ENCODE data around the gene TALDO1.
"Not testable (repeated sequence)": the region's sequence is repeated elsewhere in the genome, so short reads cannot be mapped to it uniquely, and the experiment has no call there.

Gene TALDO1

GRCh38 chr11:734541-734940, 12.7 kb upstream of the TALDO1 start:
- not testable (repeated sequence) for DNase-seq (ENCODE audit: low read depth in 2 of 3, low spot score in 2 of 3)

DNA sequence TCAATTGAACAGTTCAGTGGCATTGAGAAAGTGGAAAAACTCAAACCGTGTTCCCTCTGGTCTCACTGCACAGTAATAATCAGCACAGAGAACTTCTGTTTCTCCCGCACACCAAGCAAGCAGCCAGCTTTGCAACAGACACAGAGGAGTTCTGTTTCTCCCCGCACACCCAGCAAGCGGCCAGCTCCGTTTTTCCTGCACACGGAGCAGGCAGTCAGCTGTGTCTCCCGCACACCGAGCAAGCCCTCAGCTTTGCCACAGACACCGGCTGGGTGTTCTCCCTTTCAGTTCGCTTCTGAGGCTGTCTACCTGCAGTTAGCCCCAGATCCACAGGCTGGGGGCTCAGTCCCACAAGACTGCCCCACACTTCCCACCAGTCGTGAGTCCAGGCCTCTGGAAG, 9.9 kb upstream of the TALDO1 start:
- DNase-seq (ENCODE audit: low read depth in 2 of 3, low spot score in 2 of 3): no peak

GRCh38 chr11:737899-738298, 9.4 kb upstream of the TALDO1 start:
- not testable (repeated sequence) for DNase-seq (ENCODE audit: low read depth in 2 of 3, low spot score in 2 of 3)

DNA sequence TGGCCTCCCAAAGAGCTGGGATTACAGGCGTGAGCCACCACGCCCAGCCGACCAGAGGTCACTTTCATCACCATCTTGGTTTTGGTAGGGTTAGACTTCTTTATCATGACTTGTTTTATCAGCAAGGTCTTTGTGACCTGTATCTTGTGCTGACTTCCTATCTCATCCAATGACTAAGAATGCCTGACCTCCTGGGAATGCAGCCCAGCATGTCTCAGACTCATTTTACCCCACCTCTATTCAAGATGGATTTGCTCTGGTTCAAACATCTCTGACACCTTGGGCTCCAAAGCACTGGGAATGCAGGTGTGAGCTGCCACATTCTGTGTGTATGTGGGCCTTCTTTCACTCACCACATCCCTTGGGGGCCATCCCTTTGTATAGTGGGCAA, 5.1 kb upstream of the TALDO1 start:
- no peak for DNase-seq (ENCODE audit: low read depth in 2 of 3, low spot score in 2 of 3)

- DNase-seq (ENCODE audit: low read depth in 2 of 3, low spot score in 2 of 3): no peak
Measured at GRCh38 chr11:742571-743201, 4.6 kb upstream of the TALDO1 start.

DNA sequence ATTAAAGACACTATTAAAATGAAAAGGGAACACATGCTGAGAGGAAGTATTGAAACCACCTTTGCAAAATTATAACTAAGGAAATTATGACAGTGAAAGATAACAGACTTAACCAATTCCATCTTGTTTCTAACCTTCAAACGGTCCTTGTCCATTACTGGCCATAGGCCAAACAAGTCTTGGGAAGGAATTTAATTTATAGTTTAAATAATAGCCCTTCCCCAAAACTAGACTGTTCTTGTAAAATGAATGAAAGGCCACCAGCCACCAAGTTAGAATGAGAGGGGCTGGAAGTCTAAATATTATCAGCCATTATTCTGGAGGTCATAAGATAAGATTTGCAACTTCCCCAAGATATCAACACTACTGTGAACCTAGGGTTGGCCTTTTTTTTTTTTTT, 1.8 kb upstream of the TALDO1 start:
- no peak for DNase-seq (ENCODE audit: low read depth in 2 of 3, low spot score in 2 of 3)

DNA sequence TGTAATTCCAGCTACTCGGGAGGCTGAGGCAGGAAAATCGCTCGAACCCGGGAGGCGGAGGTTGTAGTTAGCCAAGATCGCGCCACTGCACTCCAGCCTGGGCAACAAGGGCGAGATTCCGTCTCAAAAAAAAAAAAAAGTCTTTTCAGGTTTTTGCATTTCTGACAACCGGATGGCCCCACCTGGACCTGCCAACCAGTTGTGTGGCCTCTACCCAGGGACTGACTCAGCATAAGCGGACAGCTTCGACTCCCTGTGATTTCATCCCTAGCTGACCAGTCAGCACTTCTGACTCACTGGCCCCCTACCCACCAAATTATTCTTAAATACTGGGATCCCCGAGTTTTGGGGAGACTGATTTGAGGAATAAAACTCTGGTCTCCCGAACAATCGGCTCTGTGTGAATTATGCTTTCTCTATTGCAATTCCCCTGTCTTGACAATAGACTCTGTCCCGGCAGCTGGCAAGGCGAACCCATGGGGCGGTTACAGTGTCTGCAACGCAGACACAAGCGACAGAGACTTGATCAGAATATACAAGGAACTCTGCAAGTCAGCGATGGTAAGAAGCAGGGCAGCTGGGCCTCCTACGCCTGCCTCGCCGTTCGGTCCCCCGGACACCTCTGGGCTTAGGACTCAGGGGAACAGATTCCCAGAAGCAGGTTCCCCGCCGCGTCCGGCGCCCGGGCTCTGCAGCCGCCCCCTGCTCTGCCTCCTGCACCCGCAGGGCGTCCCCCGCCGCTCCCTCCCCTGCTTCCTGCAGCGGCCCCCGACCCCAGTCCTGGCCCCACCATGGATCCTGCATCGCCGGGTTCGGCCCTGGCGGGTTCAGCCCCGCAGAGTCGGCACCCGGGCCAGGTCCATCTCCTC, 741 bp upstream of the TALDO1 start:
- DNase-seq (ENCODE audit: low read depth in 2 of 3, low spot score in 2 of 3): no peak

DNA sequence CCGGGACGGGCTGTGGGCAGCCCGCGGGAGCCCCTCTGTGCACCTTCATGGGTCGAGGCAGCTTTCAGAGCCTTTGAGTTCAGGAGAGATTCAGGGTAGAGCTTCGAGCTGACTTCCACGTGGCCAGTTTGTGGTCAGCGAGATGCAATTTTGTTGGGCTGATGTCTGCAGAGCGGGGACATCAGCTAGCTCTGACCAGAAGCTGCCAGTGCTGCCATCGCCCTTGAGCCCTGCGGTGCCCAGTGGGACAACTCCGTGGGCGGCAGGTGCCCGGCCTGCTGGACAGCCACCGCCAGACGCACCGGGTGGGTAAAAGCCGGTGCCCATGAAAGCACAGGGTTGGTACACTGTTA, 719 bp downstream of the TALDO1 start:
- no peak for DNase-seq (ENCODE audit: low read depth in 2 of 3, low spot score in 2 of 3)

DNA sequence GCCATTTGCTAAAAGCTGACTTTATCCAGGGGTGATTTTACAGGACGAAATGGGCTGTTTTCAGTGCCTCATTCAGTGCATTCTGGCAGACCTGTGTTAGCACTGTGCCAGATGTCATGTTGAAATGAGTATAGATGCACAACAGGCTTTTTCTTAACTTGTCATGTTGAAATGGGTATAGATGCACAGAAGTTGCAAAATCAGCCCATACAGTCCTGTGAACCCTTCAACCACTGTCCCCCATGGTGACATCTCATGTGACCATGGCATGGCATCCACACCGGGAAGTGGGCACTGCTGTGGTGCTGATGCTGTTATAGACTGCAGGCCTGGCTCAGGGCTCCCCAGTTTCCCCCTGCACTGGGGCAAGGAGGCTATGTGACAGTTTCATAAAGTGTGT, 2.5 kb downstream of the TALDO1 start:
- DNase-seq (ENCODE audit: low read depth in 2 of 3, low spot score in 2 of 3): no peak

GRCh38 chr11:760236-760635, 13.0 kb downstream of the TALDO1 start:
- no peak for DNase-seq (ENCODE audit: low read depth in 2 of 3, low spot score in 2 of 3)

DNA sequence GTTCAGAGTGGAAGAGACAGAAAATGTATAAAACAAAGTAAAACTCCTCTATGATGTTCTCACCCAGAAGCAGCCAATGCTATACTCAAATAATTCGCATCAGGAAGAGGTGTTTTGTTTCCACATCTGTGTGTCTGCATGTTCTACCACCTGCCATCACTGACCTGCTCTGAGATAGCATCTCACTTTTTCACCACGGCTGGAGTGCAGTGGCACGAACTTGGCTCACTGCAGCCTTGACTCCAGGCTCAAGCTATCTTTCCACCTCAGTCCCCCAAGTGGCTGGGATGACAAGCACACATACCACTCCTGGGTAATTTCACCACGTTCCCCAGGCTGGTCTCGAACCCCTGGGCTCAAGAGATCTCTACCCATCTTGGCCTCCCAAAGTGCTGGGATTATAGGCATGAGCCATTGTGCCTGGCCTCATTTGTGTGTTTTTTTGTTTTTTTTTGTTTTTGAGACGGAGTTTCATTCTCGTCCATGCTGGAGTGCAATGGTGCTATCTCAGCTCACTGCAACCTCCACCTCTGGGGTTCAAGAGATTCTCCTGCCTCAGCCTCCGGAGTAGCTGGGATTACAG, 14.4 kb downstream of the TALDO1 start:
- DNase-seq (ENCODE audit: low read depth in 2 of 3, low spot score in 2 of 3): no peak

DNA sequence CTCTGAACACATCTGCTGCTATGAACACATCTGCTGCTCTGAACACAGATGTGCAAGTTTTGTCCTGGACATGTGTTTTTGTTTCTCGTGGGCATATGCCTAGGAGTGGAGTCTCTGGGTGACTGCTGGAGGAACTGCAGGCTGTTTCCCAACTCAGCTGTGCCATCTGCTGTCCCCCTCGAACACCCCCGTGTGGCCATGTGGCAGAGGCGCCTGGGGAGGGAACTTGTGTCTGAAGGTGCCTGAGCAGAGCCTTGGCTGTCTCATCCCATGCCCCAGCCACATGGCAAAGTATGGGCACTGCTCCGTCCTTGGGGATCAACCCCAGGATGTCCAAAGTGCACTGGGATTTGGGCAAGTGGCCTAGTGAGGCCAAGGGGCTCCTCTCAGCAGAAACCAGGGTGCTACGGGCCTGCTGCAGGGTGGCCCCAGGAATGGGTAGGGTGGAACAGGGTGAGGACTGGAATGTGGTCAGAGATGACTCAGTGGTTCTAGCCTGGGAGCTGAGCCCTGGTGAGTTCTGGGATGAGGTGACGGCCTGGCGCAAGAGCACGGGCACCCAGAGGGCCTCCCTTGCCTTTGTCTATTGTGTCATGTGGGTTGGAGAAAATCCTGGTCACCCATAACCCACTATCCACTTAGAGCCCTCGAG, 15.3 kb downstream of the TALDO1 start:
- DNase-seq (ENCODE audit: low read depth in 2 of 3, low spot score in 2 of 3): no peak

DNA sequence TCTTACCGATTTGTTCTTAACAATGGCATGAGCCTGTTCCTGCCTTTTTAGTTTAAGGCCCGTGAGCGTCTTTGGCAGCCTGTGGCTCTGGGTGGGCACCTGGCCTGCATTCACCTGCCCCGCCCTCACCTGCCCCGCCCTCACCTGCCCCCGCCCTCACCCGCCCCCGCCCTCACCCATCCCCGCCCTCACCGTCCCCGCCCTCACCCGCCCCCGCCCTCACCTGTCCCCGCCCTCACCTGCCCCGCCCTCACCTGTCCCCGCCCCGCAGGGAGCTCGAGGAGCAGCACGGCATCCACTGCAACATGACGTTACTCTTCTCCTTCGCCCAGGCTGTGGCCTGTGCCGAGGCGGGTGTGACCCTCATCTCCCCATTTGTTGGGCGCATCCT, 15.8 kb downstream of the TALDO1 start:
- DNase-seq (ENCODE audit: low read depth in 2 of 3, low spot score in 2 of 3): no peak

DNA sequence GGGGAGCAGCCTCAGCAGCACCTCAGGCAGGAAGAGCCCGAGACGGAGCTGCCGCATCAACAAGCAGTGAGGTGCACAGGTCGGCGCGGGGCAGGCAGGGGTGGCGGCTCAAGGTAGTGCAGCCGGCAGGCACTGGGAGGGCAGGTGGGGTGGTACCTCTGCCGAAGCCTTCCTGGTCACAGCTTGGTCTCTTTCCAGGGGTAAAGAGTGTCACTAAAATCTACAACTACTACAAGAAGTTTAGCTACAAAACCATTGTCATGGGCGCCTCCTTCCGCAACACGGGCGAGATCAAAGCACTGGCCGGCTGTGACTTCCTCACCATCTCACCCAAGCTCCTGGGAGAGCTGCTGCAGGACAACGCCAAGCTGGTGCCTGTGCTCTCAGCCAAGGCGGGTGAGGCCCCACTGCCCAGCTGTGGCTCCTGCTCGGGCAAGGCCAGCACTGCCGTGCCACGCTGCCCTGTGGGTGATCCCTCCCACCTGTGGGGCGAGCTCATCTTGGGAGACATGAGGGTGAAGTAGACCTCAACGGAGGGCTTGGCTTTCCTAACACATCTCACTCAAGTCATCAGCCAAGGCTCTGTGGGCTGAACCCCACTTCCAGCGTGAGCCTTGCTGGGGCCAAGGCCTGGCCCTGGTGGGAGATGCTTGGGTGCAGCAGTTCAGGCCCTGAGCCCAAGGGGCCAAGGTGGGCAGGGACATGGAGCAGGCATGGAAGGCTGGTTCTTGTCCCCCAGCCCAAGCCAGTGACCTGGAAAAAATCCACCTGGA, 16.5 kb downstream of the TALDO1 start:
- DNase-seq (ENCODE audit: low read depth in 2 of 3, low spot score in 2 of 3): no peak

DNA sequence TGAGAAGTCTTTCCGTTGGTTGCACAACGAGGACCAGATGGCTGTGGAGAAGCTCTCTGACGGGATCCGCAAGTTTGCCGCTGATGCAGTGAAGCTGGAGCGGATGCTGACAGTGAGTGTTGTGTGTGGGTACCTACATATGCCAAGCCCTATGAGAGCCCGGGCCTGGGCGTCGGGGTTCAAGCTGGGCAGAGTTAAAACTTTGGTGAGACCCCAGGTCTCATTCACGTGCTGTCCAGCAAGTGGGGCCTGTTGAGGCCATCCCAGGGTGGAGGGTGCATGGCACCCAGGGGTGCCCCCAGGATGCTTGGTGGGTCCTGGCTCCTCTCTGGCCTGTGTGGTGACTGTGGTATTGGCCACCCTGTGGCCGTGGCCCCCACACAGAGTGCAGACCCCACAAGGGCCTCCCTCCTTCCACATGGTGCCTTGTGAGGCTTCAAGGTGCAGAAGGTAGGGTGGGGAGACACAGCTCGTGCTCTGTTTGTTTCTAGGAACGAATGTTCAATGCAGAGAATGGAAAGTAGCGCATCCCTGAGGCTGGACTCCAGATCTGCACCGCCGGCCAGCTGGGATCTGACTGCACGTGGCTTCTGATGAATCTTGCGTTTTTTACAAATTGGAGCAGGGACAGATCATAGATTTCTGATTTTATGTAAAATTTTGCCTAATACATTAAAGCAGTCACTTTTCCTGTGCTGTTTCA, 17.2 kb downstream of the TALDO1 start:
- DNase-seq (ENCODE audit: low read depth in 2 of 3, low spot score in 2 of 3): no peak

DNA sequence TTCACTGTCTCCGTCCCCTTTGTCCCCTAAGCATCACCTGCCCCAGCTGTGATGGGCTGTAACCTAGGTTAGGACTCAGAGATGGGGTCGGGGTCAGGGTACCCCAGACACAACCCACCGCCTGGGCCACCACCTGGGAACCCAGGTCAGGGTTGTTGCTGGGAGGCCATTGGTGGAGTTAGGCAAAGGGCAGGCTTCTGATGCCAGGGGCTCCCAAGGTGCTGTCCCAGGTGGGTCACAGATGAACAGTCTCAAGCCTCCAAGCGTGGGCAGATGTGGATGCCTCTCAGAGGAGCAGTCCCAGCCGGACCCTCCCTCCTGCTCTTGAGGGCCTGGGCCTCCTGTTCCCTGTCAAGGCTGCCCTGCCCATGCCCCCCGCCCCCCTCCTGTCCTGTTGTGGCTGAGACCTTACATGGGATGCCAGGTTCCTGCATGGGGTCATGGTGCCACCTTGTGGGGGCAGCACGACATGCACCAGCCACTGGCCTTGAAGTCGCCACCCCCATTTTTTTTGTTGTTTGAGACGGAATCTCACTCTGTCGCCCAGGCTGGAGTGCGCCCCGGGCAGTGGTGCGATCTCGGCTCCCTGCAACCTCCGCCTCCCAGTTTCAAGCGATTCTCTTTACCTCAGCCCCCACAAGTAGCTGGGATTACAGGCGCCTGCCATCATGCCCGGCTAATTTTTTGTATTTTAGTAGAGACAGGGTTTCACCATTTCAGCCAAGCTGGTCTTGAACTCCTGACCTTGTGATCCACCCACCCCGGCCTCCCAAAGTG, 17.9 kb downstream of the TALDO1 start:
- no peak for DNase-seq (ENCODE audit: low read depth in 2 of 3, low spot score in 2 of 3)

DNA sequence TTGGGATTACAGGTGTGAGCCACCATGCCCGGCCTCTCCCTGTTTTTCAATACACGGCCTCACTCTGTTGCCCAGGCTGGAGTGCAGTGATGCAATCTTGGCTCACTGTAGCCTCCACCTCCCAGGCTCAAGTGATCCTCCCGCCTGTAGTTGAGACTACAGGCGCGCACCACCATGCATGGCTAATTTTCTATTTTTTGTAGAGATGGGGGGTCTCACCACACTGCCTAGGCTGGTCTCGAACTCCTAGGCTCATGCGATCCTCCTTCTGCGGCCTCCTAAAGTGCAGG, 18.5 kb downstream of the TALDO1 start:
- DNase-seq (ENCODE audit: low read depth in 2 of 3, low spot score in 2 of 3): no peak

- no peak for DNase-seq (ENCODE audit: low read depth in 2 of 3, low spot score in 2 of 3)
Measured at GRCh38 chr11:766106-766935, 19.1 kb downstream of the TALDO1 start.

- DNase-seq (ENCODE audit: low read depth in 2 of 3, low spot score in 2 of 3): no peak
Measured at GRCh38 chr11:766936-767210, 19.6 kb downstream of the TALDO1 start.

- no peak for DNase-seq (ENCODE audit: low read depth in 2 of 3, low spot score in 2 of 3)
Measured at GRCh38 chr11:767238-767637, 20.0 kb downstream of the TALDO1 start.

Data from activated CD8-positive, alpha-beta memory T cell treated with anti-CD3 and anti-CD28 coated beads for 48 hours (primary cell).